Neutrophil (primary cell): Measurements from ENCODE around the gene PAIP2.

Experiments used
- H3K27ac ChIP-seq: fragments of 200-600 bp; sonication (generic); 2 replicates; pipeline ENCODE4 v1.5.1; 2016; ENCODE audit warnings: mild to moderate bottlenecking, moderate library complexity
- H3K27me3 ChIP-seq: fragments of 200-600 bp; sonication (generic); 2 replicates; pipeline ENCODE4 v1.6.0; 2016; ENCODE audit warnings: mild to moderate bottlenecking
- H3K36me3 ChIP-seq: fragments of 200-600 bp; sonication (generic); 2 replicates; pipeline ENCODE4 v1.5.1; 2017
- H3K4me1 ChIP-seq, 2 experiments: fragments of 200-600 bp in 1 of 2; sonication (generic) in 1 of 2; 1 replicate in 1 of 2; 2 replicates in 1 of 2; pipeline versions ENCODE4 v1.5.1 to v1.6.1; 2013 to 2016; ENCODE audit warnings: low read depth in 1 of 2, low read length in 1 of 2, mild to moderate bottlenecking in 1 of 2, moderate library complexity in 1 of 2; ENCODE audit not compliant: control insufficient read depth in 1 of 2, insufficient read depth in 1 of 2
- H3K4me3 ChIP-seq, 2 experiments: fragments of 200-600 bp in 1 of 2; sonication (generic) in 1 of 2; 1 replicate in 1 of 2; 2 replicates in 1 of 2; pipeline ENCODE4 v1.5.1; 2013 to 2016; ENCODE audit warnings: low read depth in 1 of 2, low read length in 1 of 2, mild to moderate bottlenecking in 1 of 2, moderate library complexity in 1 of 2
- H3K9me3 ChIP-seq: fragments of 200-600 bp; sonication (generic); 2 replicates; pipeline ENCODE4 v1.5.1; 2016
- TF ChIP-seq, protein P1 (sequence below): fragments of 200-600 bp; sonication (generic); IDR thresholded peaks from 2 replicates; pipeline ENCODE4 v1.5.1; 2016; ENCODE audit warnings: antibody characterized with exemption

The PAIP2 gene

GRCh38 chr5:139416651-139417050, 75.0 kb downstream of the PAIP2 start:
- no peak overlapping the region for H3K27ac ChIP-seq
- no peaks in the 10 kb centered on the region for H3K27me3 ChIP-seq
- H3K9me3 ChIP-seq: no peaks in the 10 kb centered on the region
- H3K4me1 ChIP-seq: no peaks in the 10 kb centered on the region
- no peak overlapping the region for H3K4me3 ChIP-seq
- no peaks in the 10 kb centered on the region for H3K36me3 ChIP-seq
- TF ChIP-seq, protein P1, sequence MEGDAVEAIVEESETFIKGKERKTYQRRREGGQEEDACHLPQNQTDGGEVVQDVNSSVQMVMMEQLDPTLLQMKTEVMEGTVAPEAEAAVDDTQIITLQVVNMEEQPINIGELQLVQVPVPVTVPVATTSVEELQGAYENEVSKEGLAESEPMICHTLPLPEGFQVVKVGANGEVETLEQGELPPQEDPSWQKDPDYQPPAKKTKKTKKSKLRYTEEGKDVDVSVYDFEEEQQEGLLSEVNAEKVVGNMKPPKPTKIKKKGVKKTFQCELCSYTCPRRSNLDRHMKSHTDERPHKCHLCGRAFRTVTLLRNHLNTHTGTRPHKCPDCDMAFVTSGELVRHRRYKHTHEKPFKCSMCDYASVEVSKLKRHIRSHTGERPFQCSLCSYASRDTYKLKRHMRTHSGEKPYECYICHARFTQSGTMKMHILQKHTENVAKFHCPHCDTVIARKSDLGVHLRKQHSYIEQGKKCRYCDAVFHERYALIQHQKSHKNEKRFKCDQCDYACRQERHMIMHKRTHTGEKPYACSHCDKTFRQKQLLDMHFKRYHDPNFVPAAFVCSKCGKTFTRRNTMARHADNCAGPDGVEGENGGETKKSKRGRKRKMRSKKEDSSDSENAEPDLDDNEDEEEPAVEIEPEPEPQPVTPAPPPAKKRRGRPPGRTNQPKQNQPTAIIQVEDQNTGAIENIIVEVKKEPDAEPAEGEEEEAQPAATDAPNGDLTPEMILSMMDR: no peak

GRCh38 chr5:139417214-139417613, 75.6 kb downstream of the PAIP2 start:
- TF ChIP-seq, protein P1: no peak
- Histone ChIP-seq H3K4me3 (no peak overlapping the region), H3K27ac (no peak overlapping the region), H3K4me1 (no peaks in the 10 kb centered on the region), H3K36me3 (no peaks in the 10 kb centered on the region), H3K27me3 (no peaks in the 10 kb centered on the region), H3K9me3 (no peaks in the 10 kb centered on the region)

- H3K4me1 ChIP-seq: no peaks in the 10 kb centered on the region
- H3K27ac ChIP-seq: no peak overlapping the region
- no peak overlapping the region for H3K4me3 ChIP-seq
- TF ChIP-seq, protein P1: no peak
- no peaks in the 10 kb centered on the region for H3K36me3 ChIP-seq
- H3K9me3 ChIP-seq: no peaks in the 10 kb centered on the region
- H3K27me3 ChIP-seq: no peaks in the 10 kb centered on the region
Observed at GRCh38 chr5:139418793-139419192, 77.1 kb downstream of the PAIP2 start.
